HK-2 (cell line): ENCODE data around the gene GGA1.

ENCODE experiments used
- DNase-seq: peaks from one replicate; pipeline ENCODE4 v3.0.0-alpha.2; 2018; ENCODE audit not compliant: unreplicated experiment

The GGA1 gene

GRCh38 chr22:37674951-37675929, 66.6 kb downstream of the GGA1 start, which contains the start of gene LGALS1:
LGALS1 (plus strand) TSS chr22:37675636; CDS start chr22:37675703, 67 bp downstream.
- peak; percentile 95 for DNase-seq

- no peak for DNase-seq
These were observed 67.5 kb downstream of the GGA1 start for GRCh38 chr22:37675930-37676735.

DNA sequence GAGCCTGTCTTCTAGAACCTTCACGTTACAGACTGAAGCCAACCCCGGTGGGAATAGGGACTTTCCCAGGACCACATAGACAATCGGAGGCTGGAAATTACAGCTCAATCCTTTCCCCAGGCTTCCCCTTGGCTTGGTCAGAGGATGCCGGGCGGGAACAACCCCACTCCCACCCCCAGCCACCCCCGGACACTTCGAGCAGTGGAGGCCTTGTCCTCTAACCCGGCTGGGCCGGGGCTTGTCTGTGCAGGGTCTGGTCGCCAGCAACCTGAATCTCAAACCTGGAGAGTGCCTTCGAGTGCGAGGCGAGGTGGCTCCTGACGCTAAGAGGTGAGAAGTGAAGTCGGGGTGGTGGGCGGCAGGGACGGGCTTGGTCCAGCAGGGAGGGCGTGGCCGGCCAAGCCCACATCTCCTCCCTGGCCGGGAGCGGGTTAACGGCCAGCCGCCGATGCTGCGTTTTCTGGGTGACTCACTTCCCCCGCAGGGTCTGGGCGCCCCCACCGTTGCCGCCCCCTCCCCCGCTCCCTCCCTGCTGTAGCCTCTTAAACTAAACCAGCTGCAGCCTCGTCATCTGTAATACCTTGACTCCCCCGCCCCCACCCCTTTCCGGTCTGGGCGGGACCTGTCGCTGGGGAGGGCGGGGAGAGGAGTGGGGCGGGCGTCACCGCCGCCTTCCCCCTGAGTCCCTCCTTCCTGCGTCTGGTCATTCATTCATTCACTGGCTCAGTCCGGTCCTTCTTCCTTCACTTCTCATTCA, 68.3 kb downstream of the GGA1 start:
- peak; percentile 95 for DNase-seq

GRCh38 chr22:37677493-37677974, 68.9 kb downstream of the GGA1 start:
- DNase-seq = no peak

- DNase-seq = no peak
These were observed 69.7 kb downstream of the GGA1 start for GRCh38 chr22:37678372-37678771.

GRCh38 chr22:37679670-37680069, 71.0 kb downstream of the GGA1 start:
- DNase-seq = no peak

GRCh38 chr22:37680191-37680851, 71.7 kb downstream of the GGA1 start:
- no peak for DNase-seq

- DNase-seq = no peak
These were observed 72.4 kb downstream of the GGA1 start for GRCh38 chr22:37681001-37681424.

- peak; percentile 63 for DNase-seq
These were observed 73.0 kb downstream of the GGA1 start for GRCh38 chr22:37681556-37682049.
